HepG2 (cell line): ENCODE measurements around the gene ALPK3. TPM values are rescaled to one million over a fixed set of nuclear protein-coding genes. Genes with fewer than 3 reads are reported as not detected.
A peak's percentile ranks its signal among the peaks of the same experiment; 100 is the strongest.

Source experiments
- ATAC-seq: fragments of 200-7000 bp; cut with Tn5 transposase; 3 replicates; pipeline ENCODE4 v1.9.1; 2020; ENCODE audit warnings: mild to moderate bottlenecking, moderate library complexity
- BruUV-seq: library from RNA; stranded (reverse); fragments of 400-500 nt; replicated peaks from 2 replicates; lab custom pipeline; 2021; lab: Mats Ljungman, UMichigan
- CTCF ChIA-PET: fragments of 300-600 bp; formaldehyde crosslinking; extraction: SDS; loops from one replicate; lab custom pipeline; 2021; ENCODE audit warnings: low total read pairs, inconsistent platforms, low intra/inter-chr PET ratio; lab: Yijun Ruan, JAX
- POLR2A ChIA-PET: fragments of 350-600 bp; sonication (Branson Sonifier 250); formaldehyde crosslinking; loops from one replicate; lab custom pipeline; 2020; ENCODE audit warnings: antibody characterized with exemption, inconsistent platforms; lab: Yijun Ruan, JAX
- DNase-seq: peaks from one replicate; pipeline ENCODE4 v3.0.0-alpha.2; 2015; ENCODE audit warnings: low spot score
- FAIRE-seq: peaks from 3 replicates; lab custom pipeline; 2011; peaks lifted over from hg19 to GRCh38; lab: Jason Lieb, UNC
- H2AFZ ChIP-seq: one replicate; pipeline ENCODE4 v1.6.1; 2011; ENCODE audit warnings: low read length, inconsistent platforms
- H3K27ac ChIP-seq: fragments of 300-600 bp; 3 replicates; pipeline ENCODE4 v1.8.0; 2011; ENCODE audit warnings: mixed run types, mild to moderate bottlenecking, mixed read lengths, low read length, inconsistent platforms; ENCODE audit not compliant: insufficient read depth; ENCODE audit errors: extremely low read length
- H3K27me3 ChIP-seq, 2 experiments: fragments of 200-600 bp in 1 of 2; 2 replicates in 1 of 2; 3 replicates in 1 of 2; pipeline versions ENCODE4 v1.6.0 to v1.8.0; 2011; ENCODE audit warnings: low read length in 2 of 2, mild to moderate bottlenecking in 2 of 2, moderate library complexity in 2 of 2, inconsistent platforms in 1 of 2; ENCODE audit not compliant: insufficient read depth in 2 of 2, control insufficient read depth in 1 of 2
- H3K36me3 ChIP-seq, 2 experiments: fragments of 200-600 bp in 1 of 2; replicated peaks in 1 of 2; 2 replicates in 1 of 2; 3 replicates in 1 of 2; pipeline versions ENCODE4 v1.5.1 to v1.8.0; 2011; ENCODE audit warnings: low read length in 2 of 2, inconsistent platforms in 1 of 2; ENCODE audit not compliant: insufficient read depth in 2 of 2, control insufficient read depth in 1 of 2
- H3K4me1 ChIP-seq: 2 replicates; pipeline ENCODE4 v1.5.1; 2012; ENCODE audit warnings: low read length, inconsistent platforms; ENCODE audit not compliant: insufficient read depth
- H3K4me2 ChIP-seq: 2 replicates; pipeline ENCODE4 v1.6.0; 2011; ENCODE audit warnings: low read depth, low read length, inconsistent platforms
- H3K4me3 ChIP-seq, 3 experiments: fragments of 200-600 bp in 1 of 3; sonication (generic), shearing (Covaris generic) in 1 of 3; replicated peaks in 1 of 3; 2 replicates each; pipeline ENCODE4 v1.5.1; 2011 to 2016; ENCODE audit warnings: low read length in 3 of 3, inconsistent platforms in 2 of 3, low read depth in 2 of 3, mild to moderate bottlenecking in 2 of 3, control low read depth in 1 of 3, mixed read lengths in 1 of 3; ENCODE audit not compliant: insufficient read depth in 1 of 3
- H3K79me2 ChIP-seq: one replicate; pipeline ENCODE4 v1.6.1; 2011; ENCODE audit warnings: low read length, inconsistent platforms; ENCODE audit not compliant: insufficient read depth
- H3K9ac ChIP-seq: 2 replicates; pipeline ENCODE4 v1.6.0; 2011; ENCODE audit warnings: mild to moderate bottlenecking, low read depth, low read length, inconsistent platforms; ENCODE audit not compliant: insufficient read depth
- H3K9me3 ChIP-seq: 2 replicates; pipeline ENCODE4 v1.5.1; 2012; ENCODE audit warnings: mild to moderate bottlenecking, low read length
- H4K20me1 ChIP-seq: 2 replicates; pipeline ENCODE4 v1.6.0; 2011; ENCODE audit warnings: inconsistent platforms, mild to moderate bottlenecking, low read length, moderate library complexity; ENCODE audit not compliant: insufficient read depth
- CBFB ChIP-seq: sonication (generic); formaldehyde crosslinking; IDR thresholded peaks from 2 replicates; pipeline ENCODE4 v1.4.0; 2020; ENCODE audit warnings: missing genetic modification reagents
- CBX5 ChIP-seq: sonication (generic); formaldehyde crosslinking; IDR thresholded peaks from 2 replicates; pipeline ENCODE4 v1.4.0; 2020; ENCODE audit warnings: missing genetic modification reagents, borderline replicate concordance
- JARID2 ChIP-seq: sonication (generic); formaldehyde crosslinking; IDR thresholded peaks from 2 replicates; pipeline ENCODE4 v1.8.1; 2023; ENCODE audit warnings: missing genetic modification reagents, inconsistent platforms; ENCODE audit not compliant: insufficient replicate concordance
- KDM3A ChIP-seq: IDR thresholded peaks from 2 replicates; pipeline ENCODE4 v1.6.1; 2018; ENCODE audit warnings: low read depth, missing compliant biosample characterization
- SMC3 ChIP-seq: IDR thresholded peaks from 2 replicates; pipeline ENCODE4 v1.6.1; 2011; ENCODE audit warnings: low read length, improper control_type of control experiment
- SNAPC2 ChIP-seq: sonication (generic); formaldehyde crosslinking; IDR thresholded peaks from 2 replicates; pipeline ENCODE4 v1.8.1; 2022; ENCODE audit warnings: mild to moderate bottlenecking, missing genetic modification reagents
- ZBTB20 ChIP-seq: sonication (generic); formaldehyde crosslinking; IDR thresholded peaks from 2 replicates; pipeline ENCODE4 v1.8.1; 2023; ENCODE audit warnings: missing genetic modification reagents, low read depth, mild to moderate bottlenecking, borderline replicate concordance
- ZNF430 ChIP-seq: sonication (generic); formaldehyde crosslinking; IDR thresholded peaks from 2 replicates; pipeline ENCODE4 v1.9.0; 2021; ENCODE audit warnings: mild to moderate bottlenecking, missing genetic modification reagents
- WGBS: methylation state at CpG from one replicate; pipeline ENCODE4 v1.1.6; 2017; ENCODE audit warnings: low lambda C conversion rate; 5-methylcytosine and 5-hydroxymethylcytosine counted together
- in situ Hi-C: cut with HindIII; loops from 2 replicates; pipeline ENCODE4 v1.10.0; 2017; ENCODE audit warnings: low pct_unique_long_range_greater_than_20kb; ENCODE audit not compliant: extremely low pct_ligation_motif_present
- intact Hi-C: fragments of 100-400 bp; cut with micrococcal nuclease; formaldehyde crosslinking; loops from one replicate; pipeline ENCODE4 v1.10.0; 2022; ENCODE audit not compliant: unreplicated experiment
- polyA plus RNA-seq, 8 experiments: library from polyadenylated mRNA; depleted of rRNA in 3 of 8; stranded (reverse) in 7 of 8; unstranded in 1 of 8; fragments of >200 nt; fragmentation: Illumina TruSeq in 4 of 8; extraction: Trizol in 4 of 8; gene quantifications; 2 replicates each; pipeline versions ENCODE4 v1.2.1 to v1.2.3, GENCODE V29; 2011 to 2016; ENCODE audit warnings: low read depth in 4 of 8, missing spikeins in 1 of 8, mixed read lengths in 1 of 8; ENCODE audit not compliant: insufficient read depth in 1 of 8
- total RNA-seq, 5 experiments: library from RNA; depleted of rRNA; stranded (reverse); fragments of >200 nt; fragmentation: Illumina TruSeq; extraction: Trizol; gene quantifications; 2 replicates each; pipeline ENCODE4 v1.2.3, GENCODE V29; 2016; ENCODE audit warnings: low read depth in 1 of 5
- TF ChIP-seq, protein P1 (sequence below): sonication (generic); formaldehyde crosslinking; IDR thresholded peaks from 2 replicates; pipeline ENCODE4 v1.5.0; 2020; ENCODE audit warnings: mild to moderate bottlenecking, missing genetic modification reagents, moderate library complexity
- TF ChIP-seq, protein P2 (sequence below), 2 experiments: sonication (generic) in 1 of 2; formaldehyde crosslinking in 1 of 2; IDR thresholded peaks; 2 replicates each; pipeline versions ENCODE4 v1.4.0 to v1.6.1; 2018 to 2020; ENCODE audit warnings: missing genetic modification reagents in 2 of 2, borderline replicate concordance in 1 of 2, low read depth in 1 of 2, mild to moderate bottlenecking in 1 of 2, missing biosample characterization in 1 of 2
- TF ChIP-seq, protein P3 (sequence below): sonication (generic); formaldehyde crosslinking; IDR thresholded peaks from 2 replicates; pipeline ENCODE4 v1.5.0; 2020; ENCODE audit warnings: missing genetic modification reagents
- TF ChIP-seq, protein P4 (sequence below): sonication (generic); formaldehyde crosslinking; IDR thresholded peaks from 2 replicates; pipeline ENCODE4 v1.5.0; 2020; ENCODE audit warnings: mild to moderate bottlenecking, missing genetic modification reagents, borderline replicate concordance

ALPK3 gene
- total and polyA plus RNA-seq, 2 of the 13 experiments (the other 11 are each of a cell fraction or from before 2014, with no cell fraction given) = 0.04 to 0.42 TPM

DNA sequence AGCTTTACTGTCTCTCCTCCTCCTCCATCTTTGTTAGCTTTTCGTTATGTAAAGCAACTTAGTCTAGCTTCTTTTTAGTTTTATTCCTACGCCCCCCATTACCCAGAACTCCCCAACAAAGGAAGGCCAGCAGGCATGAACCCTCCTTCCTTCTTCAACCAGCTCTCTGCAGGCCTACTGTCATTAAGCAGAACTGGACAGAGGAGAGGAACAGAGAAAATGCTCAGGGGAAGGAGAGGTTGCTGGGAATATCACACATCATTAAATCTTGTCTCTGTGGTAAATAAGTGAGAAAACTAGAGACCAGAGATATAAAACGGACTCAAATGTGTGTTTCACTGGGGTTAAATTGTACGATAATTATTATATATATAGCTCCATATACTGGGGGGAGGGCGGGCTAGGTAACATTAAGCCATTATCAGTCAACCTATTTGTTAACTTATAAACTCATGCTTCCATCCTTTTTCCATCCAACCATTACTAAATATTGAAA lies 48.0 kb downstream of the ALPK3 start (continued):
- TF ChIP-seq, protein P1, sequence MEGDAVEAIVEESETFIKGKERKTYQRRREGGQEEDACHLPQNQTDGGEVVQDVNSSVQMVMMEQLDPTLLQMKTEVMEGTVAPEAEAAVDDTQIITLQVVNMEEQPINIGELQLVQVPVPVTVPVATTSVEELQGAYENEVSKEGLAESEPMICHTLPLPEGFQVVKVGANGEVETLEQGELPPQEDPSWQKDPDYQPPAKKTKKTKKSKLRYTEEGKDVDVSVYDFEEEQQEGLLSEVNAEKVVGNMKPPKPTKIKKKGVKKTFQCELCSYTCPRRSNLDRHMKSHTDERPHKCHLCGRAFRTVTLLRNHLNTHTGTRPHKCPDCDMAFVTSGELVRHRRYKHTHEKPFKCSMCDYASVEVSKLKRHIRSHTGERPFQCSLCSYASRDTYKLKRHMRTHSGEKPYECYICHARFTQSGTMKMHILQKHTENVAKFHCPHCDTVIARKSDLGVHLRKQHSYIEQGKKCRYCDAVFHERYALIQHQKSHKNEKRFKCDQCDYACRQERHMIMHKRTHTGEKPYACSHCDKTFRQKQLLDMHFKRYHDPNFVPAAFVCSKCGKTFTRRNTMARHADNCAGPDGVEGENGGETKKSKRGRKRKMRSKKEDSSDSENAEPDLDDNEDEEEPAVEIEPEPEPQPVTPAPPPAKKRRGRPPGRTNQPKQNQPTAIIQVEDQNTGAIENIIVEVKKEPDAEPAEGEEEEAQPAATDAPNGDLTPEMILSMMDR = no peak
- TF ChIP-seq, protein P2, sequence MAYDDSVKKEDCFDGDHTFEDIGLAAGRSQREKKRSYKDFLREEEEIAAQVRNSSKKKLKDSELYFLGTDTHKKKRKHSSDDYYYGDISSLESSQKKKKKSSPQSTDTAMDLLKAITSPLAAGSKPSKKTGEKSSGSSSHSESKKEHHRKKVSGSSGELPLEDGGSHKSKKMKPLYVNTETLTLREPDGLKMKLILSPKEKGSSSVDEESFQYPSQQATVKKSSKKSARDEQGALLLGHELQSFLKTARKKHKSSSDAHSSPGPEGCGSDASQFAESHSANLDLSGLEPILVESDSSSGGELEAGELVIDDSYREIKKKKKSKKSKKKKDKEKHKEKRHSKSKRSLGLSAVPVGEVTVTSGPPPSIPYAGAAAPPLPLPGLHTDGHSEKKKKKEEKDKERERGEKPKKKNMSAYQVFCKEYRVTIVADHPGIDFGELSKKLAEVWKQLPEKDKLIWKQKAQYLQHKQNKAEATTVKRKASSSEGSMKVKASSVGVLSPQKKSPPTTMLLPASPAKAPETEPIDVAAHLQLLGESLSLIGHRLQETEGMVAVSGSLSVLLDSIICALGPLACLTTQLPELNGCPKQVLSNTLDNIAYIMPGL (CRISPR knock-in tag; IDR thresholded peaks at IDR 0.05; ENCODE audit: borderline replicate concordance in 1 of 2, low read depth in 1 of 2) = no peak
- no peak for TF ChIP-seq SNAPC2 (CRISPR knock-in tag)
- TF ChIP-seq ZNF430 (CRISPR knock-in tag) = no peak
- no peak for TF ChIP-seq SMC3
- no peak for TF ChIP-seq CBX5 (CRISPR knock-in tag)

DNA sequence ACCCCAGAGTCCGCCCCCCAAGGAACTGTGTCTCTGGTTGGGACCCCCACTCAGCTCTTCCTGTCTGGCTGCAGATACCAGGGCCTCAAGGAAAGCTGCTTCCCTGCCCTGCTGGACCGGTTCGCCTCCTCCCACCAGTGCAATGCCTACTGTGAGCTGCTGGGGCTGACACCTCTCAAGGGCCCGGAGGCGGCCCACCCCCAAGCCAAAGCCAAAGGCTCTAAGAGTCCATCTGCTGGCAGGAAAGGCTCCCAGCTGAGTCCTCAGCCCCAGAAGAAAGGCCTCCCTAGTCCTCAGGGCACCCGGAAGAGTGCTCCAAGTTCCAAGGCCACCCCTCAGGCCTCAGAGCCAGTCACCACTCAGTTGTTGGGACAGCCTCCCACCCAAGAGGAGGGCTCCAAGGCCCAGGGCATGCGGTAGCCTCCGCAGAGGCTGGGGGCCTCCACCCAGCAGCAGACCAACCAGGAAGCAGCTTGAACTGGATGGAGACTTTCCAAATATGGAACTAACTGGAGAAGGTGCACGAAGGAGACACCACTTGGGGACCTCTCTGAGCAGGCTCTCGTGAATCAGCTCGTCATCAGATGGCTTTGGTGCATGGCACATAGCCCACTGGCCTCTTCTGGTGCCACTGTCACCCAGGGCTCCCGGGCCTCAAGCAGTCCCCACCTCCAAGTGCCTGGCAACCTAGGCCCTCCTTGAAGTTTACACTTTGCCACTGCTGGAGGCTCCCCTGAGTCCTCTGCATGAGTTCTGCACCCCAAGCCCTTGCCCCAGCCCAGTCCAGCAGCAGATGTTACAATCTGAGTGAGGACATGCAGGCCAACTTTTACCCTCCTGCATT lies 51.1 kb downstream of the ALPK3 start:
- H3K79me2 ChIP-seq = no peaks in the 10 kb centered on the region
- CTCF ChIA-PET = no interaction called here
- FAIRE-seq = no peak
- no TSS peak for BruUV-seq
- POLR2A ChIA-PET = interaction anchor here (2.0 kb wide), 1 partner anchor 13 kb away, joined by 4 read pairs; no protein-coding TSS in a partner anchor
- no peak; the same call in 2 of the 3 replicates for ATAC-seq
- H3K27ac ChIP-seq = no peak overlapping the region
- no peaks in the 10 kb centered on the region; a peak in 1 of 5 replicates for H3K27me3 ChIP-seq
- H3K36me3 ChIP-seq = no peaks in the 10 kb centered on the region
- H3K9ac ChIP-seq = no peak overlapping the region
- no peak overlapping the region for H2AFZ ChIP-seq
- H3K4me2 ChIP-seq = no peak overlapping the region
- no peaks in the 10 kb centered on the region for H4K20me1 ChIP-seq
- DNase-seq = no peak
- intact Hi-C loops (no loop called here), in situ Hi-C loops (no loop called here)
- H3K9me3 ChIP-seq = no peaks in the 10 kb centered on the region
- H3K4me1 ChIP-seq = peaks cover 35% of the 10 kb centered on the region
- 15% methylated on average over 4 of the region's 12 CpGs for WGBS
- no peak overlapping the region for H3K4me3 ChIP-seq
- TF ChIP-seq CBFB = no peak
- TF ChIP-seq, protein P3, sequence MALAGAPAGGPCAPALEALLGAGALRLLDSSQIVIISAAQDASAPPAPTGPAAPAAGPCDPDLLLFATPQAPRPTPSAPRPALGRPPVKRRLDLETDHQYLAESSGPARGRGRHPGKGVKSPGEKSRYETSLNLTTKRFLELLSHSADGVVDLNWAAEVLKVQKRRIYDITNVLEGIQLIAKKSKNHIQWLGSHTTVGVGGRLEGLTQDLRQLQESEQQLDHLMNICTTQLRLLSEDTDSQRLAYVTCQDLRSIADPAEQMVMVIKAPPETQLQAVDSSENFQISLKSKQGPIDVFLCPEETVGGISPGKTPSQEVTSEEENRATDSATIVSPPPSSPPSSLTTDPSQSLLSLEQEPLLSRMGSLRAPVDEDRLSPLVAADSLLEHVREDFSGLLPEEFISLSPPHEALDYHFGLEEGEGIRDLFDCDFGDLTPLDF (CRISPR knock-in tag) = no peak
- TF ChIP-seq KDM3A (CRISPR knock-in tag) = no peak
- no peak for TF ChIP-seq JARID2
- TF ChIP-seq, protein P4, sequence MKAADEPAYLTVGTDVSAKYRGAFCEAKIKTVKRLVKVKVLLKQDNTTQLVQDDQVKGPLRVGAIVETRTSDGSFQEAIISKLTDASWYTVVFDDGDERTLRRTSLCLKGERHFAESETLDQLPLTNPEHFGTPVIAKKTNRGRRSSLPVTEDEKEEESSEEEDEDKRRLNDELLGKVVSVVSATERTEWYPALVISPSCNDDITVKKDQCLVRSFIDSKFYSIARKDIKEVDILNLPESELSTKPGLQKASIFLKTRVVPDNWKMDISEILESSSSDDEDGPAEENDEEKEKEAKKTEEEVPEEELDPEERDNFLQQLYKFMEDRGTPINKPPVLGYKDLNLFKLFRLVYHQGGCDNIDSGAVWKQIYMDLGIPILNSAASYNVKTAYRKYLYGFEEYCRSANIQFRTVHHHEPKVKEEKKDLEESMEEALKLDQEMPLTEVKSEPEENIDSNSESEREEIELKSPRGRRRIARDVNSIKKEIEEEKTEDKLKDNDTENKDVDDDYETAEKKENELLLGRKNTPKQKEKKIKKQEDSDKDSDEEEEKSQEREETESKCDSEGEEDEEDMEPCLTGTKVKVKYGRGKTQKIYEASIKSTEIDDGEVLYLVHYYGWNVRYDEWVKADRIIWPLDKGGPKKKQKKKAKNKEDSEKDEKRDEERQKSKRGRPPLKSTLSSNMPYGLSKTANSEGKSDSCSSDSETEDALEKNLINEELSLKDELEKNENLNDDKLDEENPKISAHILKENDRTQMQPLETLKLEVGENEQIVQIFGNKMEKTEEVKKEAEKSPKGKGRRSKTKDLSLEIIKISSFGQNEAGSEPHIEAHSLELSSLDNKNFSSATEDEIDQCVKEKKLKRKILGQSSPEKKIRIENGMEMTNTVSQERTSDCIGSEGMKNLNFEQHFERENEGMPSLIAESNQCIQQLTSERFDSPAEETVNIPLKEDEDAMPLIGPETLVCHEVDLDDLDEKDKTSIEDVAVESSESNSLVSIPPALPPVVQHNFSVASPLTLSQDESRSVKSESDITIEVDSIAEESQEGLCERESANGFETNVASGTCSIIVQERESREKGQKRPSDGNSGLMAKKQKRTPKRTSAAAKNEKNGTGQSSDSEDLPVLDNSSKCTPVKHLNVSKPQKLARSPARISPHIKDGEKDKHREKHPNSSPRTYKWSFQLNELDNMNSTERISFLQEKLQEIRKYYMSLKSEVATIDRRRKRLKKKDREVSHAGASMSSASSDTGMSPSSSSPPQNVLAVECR (CRISPR knock-in tag) = 0 out of 2 replicates have a peak, but pooled peaks have one; percentile 17
- no peak for TF ChIP-seq ZBTB20 (CRISPR knock-in tag)
